ENCODE measurements around the gene C1QTNF8.

DNA sequence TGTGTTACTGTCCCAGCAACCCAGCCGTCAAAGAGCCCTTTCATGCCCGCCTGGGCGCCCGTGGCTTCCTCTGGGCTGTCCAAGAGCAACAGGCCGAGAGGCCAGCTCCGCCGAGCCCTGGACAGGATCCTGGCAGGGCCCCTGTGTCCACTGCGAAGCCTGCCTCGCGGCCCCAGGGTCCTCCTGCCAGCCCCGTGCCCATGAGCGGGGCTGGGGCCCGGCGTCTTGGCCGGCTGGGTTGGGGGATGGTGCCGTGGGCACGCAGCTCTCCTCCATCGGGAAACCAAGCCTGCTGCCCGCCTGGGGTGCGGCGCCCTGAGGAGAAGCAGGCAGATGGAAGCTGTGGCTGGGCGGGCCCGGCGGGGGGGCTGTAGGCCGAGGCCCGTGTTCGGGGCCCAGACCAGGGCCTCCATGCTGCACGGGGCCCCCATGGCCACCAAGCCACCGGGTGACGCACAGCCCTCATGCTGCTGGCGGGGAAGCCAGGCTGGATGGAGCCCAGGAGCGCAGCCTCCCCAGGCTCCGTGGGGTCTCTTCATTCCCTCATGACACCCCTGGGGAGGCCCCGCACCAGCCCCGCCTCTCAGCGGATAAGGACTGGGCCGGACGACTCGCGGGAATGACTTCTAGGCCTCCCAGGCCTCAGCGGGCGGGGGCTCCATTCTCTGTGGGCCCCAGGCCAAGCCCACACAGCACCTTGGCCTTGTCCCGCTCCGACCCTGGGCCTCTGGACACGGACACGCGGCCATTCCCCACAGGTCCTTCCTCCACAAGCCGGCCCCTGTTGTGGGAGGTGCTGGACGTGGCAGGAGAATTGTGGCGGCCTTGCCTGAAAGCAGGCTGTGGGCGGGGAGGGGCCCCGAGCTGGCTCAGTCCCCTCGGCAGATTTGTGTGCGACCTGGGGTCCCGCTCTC, at the start of gene C1QTNF8:
- TF ChIP-seq, protein P1, sequence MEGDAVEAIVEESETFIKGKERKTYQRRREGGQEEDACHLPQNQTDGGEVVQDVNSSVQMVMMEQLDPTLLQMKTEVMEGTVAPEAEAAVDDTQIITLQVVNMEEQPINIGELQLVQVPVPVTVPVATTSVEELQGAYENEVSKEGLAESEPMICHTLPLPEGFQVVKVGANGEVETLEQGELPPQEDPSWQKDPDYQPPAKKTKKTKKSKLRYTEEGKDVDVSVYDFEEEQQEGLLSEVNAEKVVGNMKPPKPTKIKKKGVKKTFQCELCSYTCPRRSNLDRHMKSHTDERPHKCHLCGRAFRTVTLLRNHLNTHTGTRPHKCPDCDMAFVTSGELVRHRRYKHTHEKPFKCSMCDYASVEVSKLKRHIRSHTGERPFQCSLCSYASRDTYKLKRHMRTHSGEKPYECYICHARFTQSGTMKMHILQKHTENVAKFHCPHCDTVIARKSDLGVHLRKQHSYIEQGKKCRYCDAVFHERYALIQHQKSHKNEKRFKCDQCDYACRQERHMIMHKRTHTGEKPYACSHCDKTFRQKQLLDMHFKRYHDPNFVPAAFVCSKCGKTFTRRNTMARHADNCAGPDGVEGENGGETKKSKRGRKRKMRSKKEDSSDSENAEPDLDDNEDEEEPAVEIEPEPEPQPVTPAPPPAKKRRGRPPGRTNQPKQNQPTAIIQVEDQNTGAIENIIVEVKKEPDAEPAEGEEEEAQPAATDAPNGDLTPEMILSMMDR (conservative IDR thresholded peaks at IDR 0.05): no peak
- no peak for TF ChIP-seq EZH2 (IDR thresholded peaks at IDR 0.05; ENCODE audit: low read depth)

Data from PC-9 (cell line).